Limb (tissue), 2 donors: ENCODE results near the gene ATRN.
A peak's percentile ranks its signal among the peaks of the same experiment; 100 is the strongest.
"Not testable (repeated sequence)": the region's sequence is repeated elsewhere in the genome, so short reads cannot be mapped to it uniquely, and the experiment has no call there.

ENCODE experiments used
- DNase-seq, 2 donors: peaks; one replicate each; pipeline ENCODE4 v3.0.0-alpha.2; 2016; ENCODE audit errors: extremely low spot score in 2 of 2

ATRN gene

DNA sequence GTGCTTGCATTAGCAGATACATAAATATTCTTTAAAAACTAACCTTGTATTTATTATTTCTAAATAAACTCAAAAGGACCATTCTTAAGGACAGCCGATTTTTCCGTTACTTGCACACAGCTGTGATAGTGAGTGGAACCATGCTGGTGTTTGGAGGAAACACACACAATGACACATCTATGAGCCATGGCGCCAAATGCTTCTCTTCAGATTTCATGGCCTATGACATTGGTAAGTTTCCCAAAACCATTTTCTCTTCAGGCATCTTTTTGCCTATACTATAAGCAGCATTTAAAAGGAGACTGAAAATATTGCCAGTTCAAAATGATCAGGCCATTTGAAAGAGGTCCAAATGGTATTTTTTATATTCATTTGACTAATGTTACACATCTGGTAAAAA, 92.3 kb downstream of the ATRN start:
- no peak for DNase-seq

DNA sequence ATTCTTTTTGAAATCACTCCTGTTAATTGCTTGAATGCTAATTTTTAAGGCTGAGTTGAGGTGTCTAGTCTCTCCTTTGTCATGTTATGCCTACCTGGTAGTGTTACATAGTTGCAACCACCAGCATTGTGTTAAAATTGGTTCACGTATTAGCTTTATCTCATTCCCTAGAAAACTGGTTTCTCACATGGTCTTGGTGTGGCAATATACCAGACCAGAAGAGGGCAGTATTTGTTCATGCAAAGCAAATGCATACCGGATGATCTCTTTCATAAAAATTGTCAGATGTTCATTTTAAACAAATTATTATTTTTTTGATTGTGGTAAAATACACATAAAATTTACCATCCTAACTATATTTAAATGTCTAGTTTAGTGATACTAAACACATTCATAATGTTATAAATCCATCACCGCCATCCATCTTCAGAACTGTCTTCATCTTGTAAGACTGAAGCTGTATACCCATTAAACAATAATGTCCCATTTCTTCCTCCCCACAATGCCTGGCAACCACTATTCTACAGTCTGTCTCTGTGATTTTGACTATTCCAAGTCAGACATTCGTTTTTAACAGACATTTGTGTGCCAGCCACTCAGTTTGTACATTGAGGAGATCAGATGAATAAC, 92.8 kb downstream of the ATRN start:
- peak in 1 of 2 donors; percentile 34 for DNase-seq

DNA sequence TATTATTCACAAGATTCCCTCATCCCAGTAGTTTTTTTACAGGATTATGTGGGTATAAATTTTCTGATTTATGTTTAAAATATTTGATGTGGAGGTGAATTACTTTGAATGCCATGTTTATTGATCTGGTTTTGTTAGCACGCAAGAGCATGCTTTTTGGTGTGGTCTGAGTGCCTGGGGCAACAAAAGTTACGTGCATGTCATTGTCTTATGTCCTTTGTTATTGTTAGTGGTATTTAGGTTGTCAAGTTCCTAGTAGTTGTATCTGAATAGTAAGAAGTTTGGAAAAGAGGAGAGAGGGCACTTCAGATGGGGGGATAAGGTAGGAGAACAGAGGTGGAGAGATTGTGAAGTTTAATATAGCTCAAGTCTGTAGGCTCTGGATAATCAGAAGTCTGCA, 95.0 kb downstream of the ATRN start:
- DNase-seq: no peak

DNA sequence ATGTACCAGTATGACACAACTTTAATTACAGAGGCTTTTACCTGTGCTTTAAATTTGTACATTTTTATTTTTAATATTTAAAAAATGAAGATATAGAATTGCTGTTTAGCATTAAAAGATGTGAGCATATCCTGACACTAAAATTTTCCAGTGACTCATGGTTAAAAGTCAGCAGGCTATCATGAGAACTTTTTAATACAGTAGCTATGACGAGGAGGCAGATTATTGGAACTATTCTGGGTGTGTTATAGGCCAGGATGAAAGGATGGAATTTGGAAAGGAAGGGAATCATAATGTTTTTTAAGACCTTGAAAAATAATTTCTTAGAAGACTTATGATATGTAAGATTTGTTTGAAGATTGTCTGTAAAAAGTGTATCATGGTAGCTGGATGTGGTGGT, 101.3 kb downstream of the ATRN start:
- DNase-seq: no peak

DNA sequence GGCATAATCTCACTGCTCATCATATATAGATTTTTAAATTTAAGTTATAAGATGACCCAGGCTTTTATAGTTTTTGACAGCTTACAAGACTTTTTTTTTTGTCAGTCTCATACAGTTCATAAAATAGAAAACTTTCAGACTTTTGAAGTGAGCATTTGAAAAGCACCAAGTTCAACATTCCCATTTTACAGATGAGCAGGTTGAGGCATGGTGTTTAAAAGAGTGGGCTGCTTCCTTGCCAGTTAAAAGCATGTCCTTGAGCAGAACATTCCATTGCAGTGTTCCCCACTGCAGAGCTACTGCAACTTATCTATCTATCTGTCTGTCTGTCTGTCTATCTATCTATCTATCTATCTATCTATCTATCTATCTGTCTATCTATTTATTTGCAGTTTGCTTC, 105.5 kb downstream of the ATRN start:
- no peak for DNase-seq

DNA sequence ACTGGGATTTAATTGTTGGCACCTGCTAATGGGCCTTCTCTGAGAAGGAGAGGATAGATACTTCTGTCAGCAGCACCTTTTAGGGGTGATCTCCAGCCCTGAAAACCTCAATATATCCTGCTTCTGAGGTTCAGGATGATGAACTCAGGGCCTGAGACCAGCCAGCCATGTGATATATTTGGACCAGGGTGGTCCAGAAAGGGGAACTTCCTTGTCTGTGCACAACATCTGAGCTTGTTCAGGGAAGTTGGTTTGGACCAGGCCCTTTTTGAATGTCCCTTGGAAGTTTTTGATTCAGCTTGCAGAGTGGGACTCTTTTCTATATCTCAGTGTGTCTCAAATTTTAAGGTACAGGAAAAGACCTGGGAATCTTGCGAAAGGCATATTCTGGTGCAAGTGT, 106.5 kb downstream of the ATRN start:
- DNase-seq: no peak

DNA sequence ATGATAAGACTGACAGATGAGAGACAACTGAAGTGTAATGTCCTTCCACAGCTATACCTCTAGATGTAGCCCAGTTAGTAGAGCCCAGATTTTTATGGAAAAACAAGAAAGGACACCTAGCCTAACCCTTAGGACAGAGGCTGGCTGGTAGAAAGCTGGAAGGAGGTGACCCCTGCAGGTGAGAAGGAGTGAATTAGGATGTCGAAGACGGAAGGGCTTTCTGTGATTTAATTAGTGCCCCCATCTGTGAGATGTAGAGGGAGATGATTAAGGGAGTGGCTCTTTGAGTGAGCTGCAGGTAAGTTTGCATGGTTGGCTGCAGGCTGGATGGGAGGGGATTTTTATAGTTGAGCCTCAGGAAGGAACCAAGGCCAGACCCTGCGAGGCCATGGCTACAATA, 109.6 kb downstream of the ATRN start:
- DNase-seq: no peak

DNA sequence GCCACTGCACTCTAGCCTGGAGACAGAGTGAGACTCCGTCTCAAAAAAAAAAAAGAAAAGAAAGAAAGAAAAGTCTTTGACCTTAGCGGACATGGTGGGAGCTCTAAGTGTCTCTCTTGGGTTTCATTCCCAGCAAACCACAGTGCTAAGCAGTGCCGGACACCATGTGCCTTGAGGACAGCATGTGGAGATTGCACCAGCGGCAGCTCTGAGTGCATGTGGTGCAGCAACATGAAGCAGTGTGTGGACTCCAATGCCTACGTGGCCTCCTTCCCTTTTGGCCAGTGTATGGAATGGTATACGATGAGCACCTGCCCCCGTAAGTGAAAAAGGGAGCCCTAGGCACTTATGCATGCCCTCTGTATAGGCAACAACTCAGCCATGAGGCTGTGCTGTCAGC, 112.9 kb downstream of the ATRN start:
- DNase-seq: no peak

DNA sequence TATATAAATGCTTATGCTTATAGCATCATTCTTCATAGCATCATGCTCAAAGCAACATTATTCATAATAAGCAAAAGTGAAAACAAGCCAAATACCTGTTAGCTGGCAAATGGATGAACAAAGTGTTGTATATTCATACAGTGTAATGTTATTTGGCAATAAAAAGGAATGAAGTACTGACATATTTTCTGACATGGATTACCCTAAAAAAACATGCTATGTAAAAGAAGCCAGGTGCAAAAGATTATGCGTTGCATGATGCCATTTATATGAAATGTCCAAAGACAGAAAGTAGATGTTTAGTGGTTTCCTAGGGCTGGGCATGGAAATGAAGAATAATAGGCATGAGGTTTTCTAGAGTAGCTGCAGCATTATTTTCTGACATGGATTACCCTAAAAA, 115.3 kb downstream of the ATRN start:
- no peak for DNase-seq

DNA sequence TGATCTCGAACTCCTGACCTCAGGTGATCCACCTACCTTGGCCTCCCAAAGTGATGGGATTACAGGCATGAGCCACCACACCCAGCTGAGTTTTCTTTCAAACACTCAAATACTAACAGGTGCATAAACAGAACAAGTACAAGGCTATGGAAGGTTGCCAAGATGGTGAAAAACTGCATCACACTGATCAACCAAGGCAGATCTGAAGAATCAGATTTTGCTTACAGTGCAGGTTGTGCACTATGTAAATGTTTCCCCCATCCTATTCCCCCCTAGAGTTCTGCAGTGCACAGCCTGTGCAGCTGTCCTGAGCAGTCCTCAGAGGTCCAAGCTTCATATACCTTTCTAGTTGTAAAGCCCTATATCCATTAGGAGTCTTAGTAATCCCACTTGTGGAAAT, 119.3 kb downstream of the ATRN start:
- no peak for DNase-seq

DNA sequence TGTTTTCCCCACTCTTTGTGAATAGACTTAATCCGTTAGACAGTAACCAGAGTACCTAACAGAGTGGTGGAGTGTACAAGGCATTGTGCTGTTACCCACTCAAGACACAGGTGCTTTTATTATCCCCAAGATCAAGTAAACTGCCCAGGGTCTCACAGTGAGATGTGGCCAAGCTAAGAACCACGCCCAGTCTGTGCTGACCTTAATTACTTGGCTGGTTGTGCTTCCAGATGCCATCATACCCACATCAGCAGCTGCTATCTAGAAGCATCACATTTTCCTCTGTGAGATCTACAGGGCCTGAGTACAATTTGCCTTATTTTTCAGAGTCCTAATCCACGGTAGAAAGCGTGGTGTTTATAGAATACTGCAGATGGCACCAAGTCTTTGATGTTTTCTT, 122.1 kb downstream of the ATRN start:
- DNase-seq: no peak

DNA sequence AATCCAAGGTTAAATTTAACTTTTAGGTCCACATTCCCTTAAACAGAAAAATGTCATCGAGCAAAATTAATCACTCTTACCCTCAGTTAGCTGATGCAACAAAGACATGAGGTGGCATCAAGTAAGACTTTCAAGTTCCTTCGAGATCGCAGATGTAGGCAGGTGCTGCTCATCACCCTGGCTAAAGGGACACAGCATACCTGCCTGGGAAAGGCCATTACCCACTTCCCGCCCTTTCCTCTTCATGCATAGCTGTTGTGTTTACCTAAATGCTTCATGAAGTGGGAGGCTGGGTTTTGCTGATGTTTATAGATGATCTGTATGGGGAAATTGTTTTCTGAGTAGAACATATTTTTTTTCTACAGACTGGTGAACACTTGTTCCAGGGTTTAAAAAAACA, 124.7 kb downstream of the ATRN start:
- DNase-seq: no peak

DNA sequence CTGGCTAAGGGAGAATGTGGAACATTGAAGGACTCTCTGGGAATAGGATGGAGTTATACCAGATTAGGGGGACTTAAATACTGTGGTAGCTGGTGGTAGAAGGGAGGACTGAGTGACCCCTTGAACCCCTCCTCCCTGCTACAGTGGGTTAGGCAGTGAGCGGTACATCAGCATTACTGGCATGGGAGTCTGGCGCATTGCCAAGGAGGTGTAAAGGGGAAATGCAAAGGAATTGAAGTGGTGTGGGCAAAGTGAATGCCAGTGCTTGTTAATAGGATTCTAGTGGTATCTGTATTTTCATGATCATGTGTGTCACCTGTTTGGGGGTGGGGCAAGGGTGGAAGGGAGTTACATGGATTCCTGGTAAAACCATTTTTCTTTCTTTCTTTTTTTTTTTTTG, 132.3 kb downstream of the ATRN start:
- DNase-seq: no peak

DNA sequence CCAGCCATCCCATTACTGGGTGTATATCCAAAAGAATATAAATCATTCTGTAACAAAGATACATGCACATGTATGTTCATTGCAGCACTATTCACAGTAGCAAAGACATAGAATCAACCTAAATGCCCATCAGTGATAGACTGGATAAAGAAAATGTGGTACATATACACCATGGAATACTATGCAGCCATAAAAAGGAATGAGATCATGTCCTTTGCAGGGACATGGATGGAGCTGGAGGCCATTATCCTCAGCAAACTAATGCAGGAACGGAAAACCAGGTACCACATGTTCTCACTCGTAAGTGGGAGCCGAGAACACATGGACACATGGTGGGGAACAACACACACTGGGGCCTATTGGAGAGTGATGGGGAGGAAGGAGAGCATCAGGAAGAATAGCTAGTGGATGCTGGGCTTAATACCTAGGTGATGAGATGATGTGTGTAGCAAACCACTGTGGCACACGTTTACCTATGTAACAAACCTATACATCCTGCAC, 134.6 kb downstream of the ATRN start:
- DNase-seq: not testable (repeated sequence)

DNA sequence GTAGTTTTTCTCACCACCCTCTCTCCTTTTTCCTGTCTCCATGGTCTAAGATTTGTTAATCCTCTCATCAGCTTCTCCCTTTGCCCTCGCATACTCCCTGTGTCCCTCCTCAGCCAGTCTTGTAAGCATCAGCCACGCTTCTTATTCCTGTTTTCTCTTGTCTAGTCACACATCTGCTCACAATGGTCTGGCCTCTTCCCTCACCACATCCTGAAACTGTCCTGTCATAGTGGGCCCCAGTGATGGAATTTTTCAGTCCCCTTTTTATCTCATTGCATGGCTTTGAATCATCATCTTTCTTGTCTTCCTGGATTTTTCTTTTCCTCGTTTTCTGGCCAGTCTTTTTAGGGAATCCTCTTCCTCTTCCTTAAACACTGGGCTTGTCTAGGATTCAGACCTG, 135.2 kb downstream of the ATRN start:
- no peak for DNase-seq

DNA sequence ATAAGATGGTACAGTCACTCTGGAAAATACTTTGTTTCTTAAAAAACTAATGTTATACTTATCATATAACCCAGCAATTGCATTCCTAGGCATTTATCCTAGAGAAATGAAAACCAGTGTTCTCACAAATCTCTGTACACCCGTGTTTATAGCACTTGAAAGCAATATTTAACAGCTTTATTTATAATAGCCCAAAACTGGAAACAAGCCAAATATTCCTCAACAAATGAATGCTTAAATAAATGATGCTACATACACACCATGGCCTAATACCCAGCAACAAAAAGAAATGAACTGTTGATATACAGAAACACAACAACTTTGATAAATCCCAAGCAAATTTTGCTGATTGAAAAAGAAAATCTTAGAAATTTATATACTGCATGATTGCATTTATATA, 141.1 kb downstream of the ATRN start:
- DNase-seq: no peak

DNA sequence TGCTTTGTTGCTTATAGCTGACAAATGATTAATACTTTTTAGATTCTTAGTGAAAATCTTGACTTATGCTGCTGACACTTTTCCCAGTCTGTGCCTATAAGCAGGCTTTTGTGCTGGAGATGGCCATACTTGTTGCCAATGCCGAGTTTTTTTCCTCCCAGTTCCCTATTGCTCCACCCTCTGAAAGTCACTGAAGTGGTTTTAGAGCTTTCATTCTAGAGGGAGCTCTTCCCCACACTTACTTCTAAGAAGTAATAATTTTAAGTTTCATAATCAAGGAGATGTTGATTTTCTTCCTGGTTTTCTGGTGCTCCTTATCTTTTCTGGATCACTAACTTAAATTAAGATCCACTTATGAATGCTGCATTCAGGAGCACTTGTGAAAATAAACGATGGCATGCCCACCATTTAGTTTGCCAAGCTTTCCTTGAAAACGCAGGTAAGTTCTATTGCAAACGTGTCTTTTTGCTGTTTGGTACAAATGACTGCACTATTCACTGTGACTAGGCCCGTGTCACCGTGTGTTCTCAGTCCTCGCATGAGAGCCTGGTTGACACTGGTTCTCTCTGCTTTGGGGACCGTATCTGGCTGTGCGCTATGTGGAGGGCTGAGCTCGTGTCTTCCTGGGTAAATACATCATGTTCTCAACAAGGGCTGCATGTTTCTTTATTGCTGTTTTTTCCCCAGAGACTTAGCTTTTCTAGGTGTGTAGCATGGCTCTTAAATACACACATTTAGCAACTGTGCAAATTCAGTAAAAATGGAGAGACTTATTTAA, 142.2 kb downstream of the ATRN start:
- DNase-seq: no peak

DNA sequence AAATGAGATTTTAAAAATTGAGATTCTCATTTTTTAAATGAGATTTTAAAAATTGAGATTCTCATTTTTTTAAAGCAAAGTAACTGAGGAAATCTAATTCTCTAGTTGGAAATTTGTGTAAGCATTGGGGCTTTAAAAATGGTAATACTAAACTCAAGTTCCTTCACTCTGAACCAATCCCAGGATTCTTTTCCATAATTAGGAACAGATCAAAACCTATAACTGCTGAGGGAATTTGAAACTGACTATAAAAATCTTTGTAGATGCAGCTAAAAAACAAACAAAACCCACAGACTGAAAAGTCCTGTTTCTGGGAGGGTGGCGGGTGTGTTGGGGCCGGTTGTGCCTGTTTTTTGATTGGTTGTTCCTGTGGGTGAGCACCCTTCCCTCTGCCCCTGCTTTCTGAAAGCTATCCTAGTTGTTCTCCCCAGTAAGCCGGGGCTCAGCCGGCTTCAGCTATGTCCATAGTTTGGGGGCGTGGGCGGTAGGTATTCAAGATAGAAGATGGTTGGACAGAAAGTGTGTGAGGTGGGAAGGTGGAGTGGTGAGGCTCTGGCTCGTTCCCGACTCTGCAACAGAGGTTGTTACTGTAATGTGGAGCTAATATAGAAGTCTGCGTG, 143.1 kb downstream of the ATRN start:
- peak; percentile 13 to 37 for DNase-seq

DNA sequence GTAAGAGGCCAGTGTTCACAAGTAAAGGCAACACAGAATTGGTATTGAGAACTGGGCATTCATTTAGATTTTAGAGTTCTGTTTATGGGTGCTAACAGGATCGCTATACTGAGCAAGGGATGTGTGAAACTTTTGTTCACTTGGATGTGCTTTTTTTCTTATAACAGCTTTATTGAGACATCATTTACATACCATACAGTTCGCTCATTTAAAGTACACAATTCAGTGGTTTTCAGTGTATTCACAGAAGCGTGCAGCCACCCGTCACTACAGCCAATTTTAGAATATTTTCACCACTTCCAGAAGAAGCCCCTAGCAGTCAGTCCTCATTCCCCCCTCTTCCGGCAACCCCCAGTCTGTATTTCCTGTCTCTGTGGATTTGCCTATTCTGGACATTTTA, 143.6 kb downstream of the ATRN start:
- DNase-seq: no peak

DNA sequence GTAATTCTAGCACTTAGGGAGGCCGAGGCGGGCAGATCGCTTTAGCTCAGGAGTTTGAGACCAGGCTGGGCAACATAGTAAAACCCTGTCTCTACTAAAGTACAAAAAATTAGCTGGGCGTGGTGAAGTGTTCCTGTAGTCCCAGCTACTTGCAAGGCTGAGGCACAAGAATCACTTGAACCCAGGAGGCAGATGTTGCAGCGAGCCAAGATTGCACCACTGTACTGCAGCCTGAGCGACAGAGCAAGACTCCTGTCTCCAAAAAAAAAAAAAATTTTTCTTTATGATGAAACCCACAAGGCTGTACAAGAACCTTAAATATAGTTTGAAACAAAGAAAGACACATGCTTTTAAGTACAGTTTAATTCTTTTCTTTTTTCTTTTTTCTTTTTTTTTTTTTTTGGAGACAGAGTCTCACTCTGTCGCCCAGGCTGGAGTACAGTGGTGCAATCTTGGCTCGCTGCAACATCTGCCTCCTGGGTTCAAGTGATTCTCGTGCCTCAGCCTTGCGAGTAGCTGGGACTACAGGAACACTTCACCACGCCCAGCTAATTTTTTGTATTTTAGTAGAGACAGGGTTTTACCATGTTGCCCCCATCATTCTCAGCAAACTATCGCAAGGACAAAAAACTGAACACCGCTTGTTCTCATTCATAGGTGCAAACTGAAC, 144.5 kb downstream of the ATRN start:
- not testable (repeated sequence) for DNase-seq

DNA sequence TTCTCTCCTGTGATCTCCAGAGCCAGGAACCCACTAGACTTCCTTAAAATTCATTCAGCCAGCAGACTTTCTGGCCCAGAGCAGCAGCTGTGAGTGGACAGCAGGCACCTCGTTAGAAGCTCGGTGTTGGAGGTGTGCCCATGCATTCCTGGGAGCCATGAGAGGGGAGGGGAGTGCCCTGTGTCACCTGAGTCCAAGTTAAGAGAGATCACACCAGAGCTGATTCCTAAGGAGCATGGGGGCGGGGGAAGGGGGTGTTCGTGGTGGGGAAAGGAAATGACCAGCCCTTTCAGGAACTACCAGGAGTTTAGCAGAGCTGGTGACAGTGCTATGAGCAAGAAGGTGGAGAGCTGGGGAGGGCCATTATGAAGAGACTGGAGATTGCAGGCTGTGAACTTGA, 145.4 kb downstream of the ATRN start:
- DNase-seq: peak in 1 of 2 donors; percentile 36

DNA sequence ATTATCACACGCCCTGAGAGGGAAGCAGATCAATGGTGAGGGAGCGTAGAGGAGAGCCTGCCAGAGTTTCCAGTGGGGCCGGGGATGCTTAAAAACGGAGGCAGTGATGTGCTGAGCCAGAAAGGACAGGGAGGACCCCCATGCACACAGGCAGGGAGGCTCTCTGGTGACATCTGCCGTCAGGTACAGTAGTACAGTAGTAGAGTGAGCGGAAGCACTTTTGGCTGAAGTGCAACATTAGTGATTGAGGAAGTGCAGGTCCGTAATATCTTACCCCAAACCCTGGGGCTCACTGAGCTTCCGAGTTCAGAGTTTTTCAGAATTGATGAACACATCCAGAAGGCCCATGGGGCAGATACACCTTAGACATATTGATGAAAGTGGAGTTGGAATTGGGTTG, 150.3 kb downstream of the ATRN start:
- no peak for DNase-seq
